HUDEP-2 (cell line): ENCODE results near the gene GCN1.

Source experiments
- DNase-seq, 76 experiments: peaks; one replicate each; lab custom pipeline; 2025; ENCODE audit not compliant: unreplicated experiment in 76 of 76; lab: John Stamatoyannopoulos, UW

Gene GCN1

DNA sequence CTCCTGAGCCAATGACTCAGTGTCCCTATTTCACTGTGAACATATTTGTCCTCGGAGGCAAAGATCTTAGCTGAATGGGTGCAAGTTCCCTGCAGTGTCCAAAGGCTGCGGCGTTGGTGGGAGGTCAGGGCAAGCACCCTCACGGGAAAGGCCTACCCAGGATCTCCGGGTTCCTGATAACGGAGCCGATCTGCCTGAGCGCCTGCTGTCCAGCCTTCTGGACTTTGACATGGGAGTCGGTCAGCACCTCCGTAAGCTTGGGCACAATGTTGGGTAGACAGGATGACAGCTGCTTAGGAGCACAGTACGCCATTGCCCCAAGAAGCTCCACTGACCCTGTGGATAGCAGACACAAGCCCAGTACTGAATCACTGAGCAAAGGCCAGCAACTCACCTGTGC, 46.5 kb downstream of the GCN1 start:
- DNase-seq = no peak

DNA sequence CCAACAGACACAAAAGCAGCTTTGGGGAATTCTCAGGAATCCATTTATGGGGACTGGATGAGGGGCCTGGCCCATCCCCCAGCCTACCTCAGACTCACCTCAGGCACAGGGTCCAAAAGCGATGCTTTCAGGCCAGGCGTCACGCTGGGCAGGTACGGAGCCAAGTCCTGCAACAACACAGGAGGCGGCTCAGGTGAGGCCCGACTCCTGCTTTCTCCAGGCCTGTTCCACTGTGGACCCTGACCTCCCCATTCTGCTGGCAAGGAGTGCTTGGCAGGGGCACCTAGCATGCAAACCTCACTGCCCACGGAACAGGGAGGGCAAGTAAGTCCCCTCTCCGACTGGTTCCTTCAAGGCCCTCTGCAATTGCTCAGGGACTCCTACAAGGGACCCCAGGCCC, 49.4 kb downstream of the GCN1 start:
- no peak for DNase-seq

DNA sequence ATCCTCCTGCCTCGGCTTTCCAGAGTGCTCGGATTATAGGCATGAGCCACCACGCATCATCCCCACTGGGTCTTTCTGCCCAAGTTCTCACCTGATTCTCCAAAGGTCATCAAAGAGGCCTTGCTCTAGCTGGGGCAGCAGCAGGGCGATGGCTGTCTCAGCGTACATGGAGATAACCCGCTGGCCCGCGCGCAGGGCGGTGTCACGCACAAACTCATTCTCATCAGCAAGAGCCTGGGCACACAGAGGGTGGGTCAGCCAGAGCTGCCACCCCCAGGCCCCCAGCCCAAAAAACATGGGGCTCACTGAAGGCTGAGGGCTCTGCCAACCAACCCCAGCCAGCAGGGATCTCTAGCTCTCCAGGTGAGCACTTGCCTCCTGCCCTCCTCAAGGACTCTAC, 50.3 kb downstream of the GCN1 start:
- DNase-seq = no peak

DNA sequence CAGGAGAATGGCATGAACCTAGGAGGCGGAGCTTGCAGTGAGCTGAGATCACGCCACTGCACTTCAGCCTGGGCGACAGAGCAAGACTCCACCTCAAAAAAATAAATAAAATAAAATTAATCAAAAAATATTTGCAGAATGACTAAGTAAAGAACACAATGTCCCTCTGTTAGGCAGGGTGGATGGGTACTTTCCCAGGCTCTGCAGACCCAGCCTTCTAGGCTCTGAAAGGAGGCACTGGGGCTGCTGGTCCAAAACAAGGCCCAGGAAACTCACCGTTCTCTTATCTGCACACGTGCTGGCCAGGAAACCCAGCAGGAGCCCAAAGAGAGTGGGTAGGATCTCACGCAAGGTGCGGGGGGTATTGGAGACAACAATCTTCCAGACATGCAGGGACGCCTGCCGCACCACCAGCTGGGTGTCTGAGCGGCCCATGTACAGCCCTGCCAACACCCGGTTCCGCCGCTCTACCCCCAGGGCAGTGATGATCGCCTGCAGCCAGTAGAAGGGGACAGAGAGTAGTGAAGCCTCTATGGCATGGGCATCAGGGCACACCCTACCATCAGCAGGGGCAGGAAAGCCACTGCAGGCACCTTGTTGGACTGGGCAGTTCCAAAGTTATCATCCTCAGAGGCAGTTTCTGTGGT, 52.2 kb downstream of the GCN1 start:
- no peak for DNase-seq

DNA sequence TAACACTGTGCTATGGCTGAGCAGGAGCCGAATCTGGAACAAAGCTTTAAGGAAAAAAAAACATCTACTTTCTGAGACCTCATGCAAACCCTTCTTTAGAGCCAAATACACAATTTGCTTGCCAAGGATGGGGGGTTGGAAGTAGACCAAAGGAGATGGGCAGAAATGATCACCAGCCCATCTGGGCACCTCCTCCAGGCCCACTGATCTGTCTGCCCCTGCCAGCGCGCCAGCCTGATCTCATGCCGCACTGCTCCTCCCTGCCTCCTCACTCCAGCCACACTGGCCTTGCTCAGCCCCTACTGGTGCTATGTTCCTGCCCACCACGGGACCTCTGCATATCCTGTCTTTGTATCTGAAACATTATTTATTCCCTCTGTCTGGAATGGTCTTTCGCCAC, 53.2 kb downstream of the GCN1 start:
- no peak for DNase-seq

DNA sequence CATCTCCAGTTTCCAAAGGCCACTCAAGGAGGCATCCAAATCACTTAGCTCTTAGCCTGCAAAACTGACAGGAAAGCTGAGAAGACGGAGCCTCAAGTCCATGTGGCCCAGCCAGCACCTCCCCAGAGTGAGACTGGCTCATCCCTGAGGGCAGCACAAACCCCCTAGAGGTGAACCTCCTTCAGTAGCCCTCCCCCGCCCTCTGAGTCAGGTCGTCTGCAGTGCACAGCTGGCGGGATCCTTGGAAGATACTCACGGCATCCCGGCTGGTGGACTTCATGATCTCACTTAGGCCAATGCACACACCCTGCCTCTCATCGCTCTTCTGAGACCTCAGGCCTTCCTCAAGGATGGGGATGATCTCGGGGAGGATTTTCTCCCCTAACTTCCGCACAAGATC, 53.9 kb downstream of the GCN1 start:
- no peak for DNase-seq

DNA sequence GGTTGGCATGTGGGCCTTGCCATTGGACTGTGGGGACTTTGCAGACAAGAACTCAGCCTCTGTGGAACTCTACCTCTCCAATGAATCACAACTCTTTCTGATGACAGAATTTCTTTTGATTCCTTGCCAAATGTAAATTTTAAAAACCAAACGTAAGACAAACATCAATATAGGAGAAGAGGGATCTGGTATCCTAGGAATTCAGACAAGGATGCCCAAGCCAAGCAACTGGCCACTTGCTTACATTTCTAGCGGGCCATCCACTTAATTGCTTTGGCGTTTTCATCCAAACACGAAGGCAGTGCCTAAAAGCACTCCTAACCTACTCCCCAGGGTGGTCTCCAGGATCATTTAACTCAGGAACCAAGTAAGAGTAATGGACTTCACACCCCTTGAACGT, 54.6 kb downstream of the GCN1 start:
- DNase-seq = no peak

DNA sequence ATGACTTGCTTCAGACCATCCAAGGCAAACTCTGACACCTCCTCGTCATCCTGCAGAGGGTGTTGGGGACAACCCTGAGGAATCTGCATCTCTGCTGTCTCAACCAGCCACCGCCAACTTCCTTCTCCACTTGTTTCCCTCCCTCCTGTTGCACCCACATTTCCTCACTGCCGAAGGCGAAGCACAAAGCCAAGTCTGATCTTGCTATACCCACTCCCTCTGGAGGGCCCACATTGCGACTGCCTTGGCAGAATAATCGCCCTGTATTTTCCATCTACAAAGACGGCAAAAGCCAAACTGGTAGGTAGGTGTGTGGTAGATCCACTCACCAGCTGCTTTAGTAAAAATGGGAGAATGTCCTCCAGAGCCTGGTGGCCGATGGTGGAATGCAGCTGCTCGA, 56.1 kb downstream of the GCN1 start:
- DNase-seq = no peak

DNA sequence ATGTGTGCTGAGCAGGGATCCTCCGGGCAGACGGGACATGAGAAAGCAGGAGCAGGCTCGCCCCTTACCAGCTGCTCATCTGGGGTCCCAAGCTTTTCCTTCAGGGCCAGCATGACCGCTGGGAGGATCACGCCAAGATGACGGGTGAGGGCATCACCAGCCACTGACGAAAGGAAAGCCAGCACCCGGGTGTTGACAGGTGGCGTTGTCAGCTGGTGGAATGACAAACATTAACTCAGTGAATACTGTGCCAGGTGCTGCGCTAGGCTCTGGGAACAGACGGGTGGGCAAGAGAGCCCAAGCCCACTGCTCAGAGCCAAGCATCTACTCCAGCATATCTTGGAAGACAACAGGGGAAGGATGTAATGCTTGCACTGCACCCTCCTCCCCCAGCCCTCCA, 56.7 kb downstream of the GCN1 start:
- no peak for DNase-seq

DNA sequence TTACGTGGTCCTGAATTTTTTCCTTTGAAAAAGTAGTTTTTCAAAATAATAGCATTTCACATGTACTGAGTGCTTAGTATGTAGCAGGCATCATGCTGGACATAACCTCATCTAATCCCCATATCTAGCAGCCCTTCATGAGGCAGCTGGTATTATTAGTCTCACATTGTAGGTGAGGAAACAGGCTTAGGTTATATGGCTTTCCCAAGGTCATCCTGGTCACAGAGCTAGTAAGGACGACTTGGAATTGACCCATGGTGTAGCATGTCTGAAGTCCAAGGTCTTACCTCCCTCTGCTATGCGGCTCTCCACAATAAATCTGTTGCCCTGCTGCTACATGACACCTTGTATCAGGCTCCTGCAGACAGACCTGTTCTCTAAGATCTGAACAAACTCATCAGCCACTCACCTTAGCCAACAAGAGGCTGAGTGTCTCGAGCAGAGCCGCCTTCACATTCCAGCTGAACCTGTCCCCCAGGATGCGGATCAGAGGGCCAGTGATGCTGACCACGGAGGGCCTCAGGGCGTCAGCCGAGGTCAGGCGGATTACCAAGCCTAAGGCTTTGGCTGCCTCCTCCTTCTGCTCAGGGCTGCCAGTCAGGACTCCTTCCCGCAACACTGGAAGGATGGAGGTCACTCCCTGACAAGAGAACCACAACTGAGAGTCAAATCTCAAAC, 58.3 kb downstream of the GCN1 start:
- no peak for DNase-seq

DNA sequence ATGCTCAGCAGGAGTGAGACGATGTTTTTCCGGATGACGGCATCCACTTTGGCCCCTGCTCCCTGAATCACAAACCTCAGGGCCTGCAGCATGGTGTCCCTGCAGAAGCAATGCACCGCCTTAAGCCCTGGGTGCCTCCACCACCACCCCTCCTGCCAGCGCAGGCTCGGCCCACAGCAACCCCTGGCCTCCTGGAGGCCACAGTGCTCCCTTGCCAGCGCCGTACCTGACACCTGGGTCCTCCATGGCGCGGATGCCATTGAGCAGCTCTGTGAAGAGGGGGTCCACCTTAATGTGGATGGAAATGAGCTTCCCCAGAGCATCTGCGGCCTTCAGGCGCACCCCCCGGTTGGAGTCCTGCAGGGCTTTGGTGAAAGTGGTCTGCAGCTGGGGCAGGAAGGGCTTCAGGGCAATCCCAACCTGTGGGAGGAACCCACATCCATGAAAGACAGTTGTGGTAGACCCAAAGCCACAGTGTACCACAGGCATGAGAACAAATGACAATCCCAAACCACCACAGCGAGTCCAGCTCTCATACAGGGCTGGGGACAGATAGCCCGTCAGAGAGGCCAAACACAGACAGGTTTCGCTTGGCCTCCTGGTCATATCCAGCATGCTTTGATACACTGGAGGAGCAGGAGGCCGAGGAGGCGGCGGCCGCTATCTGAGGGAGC, 60.1 kb downstream of the GCN1 start:
- peak in 11 of 76 experiments; percentile 8 to 52 (median 24) for DNase-seq

DNA sequence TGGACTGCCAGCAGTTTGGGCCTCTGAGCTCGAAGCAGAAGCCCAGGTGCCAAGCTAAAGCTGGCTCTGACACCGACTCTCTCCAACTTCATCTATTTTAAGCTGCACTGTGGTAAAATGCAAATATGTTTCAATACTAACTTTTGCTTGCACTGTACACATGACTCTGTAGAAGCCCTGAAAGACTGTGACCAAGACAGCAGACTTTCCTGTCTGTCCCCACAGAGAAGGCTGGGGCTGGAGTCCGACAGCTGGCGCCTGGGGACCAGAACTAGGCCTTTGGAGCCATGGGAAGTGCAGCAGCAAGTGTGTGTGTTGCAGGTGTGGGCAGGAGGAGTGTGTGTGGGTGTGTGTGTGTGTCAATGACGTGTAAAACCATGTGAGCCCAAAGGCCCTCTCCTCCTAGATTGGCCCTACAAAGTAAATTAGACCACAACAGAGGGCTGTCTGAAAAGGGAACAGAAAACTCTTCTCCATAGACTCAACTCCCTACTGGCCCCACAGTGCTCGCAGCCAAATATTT, 61.6 kb downstream of the GCN1 start:
- DNase-seq = no peak

DNA sequence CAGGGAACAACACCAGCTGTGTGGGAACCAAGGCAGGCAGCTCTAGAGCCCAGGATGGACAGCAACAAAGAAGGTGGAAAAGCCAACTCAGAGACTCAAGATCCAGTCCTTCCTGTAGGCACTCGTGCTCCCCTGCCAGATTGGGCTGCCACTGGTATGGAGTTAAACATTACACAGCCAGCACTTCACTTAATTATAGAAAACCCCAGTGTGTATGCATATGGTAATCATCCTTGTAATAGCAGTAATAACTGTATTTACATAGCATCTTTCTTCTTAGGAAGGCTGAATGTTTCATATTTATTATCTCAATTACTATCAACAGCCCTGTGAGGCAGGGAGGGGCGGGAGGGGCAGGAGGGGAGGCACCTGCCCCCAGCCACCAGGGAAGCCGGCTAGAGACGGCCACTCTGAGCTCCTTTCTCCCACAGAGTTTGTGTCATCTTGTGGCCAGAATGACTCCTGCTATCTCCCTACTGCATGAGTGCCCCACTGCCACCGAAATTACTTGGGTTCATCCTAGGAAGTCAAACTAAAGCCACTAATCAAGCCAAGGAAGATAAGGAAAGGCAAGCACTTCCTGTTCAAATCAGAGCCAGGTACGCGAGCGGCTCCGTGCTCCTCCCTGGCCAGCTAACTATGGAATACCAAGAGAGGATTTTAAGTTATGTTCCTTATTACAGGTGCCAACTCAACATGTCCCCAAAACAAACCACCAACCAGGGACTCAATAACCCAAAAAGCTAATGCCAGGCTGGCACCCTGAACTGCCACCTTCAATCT, 62.3 kb downstream of the GCN1 start:
- DNase-seq = no peak

DNA sequence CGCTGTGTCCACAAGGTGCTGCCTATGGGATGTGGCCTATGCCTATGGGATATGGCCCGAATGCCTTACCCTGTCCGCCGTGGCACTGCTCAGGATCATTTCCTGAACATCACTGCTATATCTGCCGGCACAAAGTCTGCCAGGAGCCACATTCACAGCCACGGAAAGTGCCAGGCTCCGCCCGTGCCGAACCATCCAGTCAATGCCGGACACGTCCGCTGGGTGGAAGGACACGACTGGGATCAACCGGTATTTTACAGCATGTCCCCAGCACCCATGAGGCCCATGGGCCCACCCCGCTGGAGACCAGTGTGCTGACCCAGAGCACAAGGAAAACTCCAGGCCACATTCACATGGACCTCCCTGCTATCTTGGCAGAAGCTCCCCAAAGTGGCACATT, 63.4 kb downstream of the GCN1 start:
- no peak for DNase-seq

DNA sequence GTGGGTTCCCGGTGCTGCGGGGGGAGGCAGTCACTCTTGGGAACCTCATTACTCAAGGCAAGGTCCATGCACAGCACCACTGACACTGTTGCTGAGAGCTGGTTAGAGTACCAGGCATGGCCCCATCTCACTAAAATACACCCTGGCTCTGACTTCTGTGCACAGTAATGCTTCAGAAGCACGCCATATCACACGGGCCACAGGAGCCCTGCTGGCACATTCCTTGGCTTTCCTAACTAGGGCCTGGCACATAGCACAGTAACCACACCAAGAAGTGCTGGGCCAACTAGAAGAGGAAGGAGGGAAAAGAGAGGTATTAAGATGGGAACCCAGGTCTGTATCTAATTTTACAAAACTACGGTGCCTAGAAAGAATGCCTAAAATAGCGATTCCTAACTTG, 64.5 kb downstream of the GCN1 start:
- DNase-seq = no peak

DNA sequence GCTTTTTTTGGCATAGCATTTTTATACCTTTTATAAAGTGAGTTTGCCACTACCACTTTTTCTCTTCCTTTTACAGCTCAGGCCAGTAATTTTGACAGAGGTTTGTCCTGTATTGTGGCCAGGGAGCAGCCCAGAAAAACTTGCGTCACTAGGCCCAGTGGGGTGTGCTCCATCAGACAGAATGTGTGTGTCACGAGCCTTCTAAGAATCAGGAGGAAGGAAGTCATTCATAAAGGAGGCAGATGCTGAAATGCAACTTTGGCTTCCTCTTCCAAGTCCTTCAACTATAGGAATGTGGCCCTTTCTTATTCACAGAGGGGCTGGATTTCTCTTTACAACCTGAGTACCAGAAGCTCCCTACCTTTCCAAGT, 67.9 kb downstream of the GCN1 start:
- DNase-seq = no peak

DNA sequence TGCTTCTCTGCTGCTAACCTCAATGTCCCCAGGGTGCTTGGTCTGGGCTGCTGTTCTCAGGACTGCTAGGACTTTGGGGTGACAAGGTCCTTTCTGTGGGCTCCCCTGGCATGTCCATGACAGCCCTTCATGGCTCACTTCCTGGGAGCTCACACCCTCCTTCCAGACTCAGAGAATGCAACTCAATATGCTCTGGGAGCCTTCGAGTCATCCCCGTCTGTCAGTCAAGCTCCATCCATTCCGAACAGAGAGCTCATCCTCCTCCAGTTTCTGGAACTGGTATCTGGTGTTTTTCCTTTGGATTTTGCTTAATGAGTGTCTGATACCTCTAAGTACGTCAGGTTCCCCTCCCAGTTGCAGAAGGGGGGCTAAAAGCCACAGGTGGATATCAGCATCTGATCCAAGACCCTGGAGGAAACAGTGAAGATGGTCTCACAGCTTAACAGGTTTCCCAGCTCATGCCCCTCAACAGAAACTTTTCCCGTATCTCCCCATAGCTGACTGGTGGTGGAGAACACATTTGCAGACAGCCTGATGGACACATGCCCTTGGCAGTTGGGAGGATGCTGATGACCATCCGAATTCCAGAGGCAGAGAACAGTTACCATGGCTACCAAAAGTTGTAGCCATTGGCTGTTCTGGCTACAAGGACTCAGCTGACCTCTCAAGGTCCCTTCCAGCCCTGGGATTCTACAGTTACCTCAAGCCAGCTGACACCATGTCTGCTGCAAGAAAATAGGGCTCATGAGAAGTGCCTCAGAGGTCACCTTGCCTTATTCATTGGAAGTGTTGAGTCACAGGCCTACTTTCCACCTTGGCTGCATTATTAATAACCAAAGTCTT, 68.5 kb downstream of the GCN1 start:
- DNase-seq = no peak

DNA sequence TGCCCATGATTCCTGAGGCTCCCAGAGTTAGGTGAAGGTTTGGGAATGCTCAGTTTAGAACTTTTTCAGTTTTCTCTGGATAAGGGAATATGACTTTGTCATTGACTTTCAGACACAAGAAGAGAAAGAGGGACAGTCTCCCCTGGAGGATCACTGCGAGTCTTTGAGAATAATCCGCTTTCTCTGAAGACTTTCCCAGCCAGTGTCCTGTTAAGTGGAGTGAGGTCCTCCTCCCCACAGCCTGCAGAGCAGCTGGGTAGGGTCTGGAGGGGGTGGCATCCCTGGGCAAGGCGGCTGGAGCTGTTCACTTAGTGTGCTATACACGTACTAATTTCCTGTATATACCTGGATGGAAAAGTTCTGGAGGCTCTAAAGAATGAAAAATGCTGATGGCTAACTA, 69.5 kb downstream of the GCN1 start:
- no peak for DNase-seq

DNA sequence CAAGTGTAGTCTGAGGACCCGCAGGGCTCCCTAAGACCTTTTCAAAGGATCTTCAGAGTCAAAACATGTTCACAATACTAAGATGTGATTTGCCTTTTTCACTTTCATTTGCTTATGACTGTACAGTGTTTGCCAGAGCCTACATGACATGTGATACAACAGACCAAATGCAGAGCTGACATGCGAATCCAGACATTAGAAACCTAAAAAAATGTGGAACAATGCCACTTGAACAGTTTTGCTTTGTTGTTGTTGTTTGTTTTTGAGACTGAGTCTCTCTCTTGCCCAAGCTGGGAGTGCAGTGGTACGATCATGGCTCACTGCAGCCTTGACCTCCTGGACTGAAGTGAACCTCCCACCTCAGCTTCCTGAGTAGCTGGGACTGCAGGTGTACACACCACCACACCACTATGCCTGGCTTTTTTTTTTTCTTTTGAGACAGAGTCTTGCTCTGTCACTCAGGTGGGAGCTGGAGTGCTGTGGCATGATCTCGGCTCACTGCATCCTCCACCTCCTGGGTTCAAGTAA, 72.7 kb downstream of the GCN1 start:
- no peak for DNase-seq

DNA sequence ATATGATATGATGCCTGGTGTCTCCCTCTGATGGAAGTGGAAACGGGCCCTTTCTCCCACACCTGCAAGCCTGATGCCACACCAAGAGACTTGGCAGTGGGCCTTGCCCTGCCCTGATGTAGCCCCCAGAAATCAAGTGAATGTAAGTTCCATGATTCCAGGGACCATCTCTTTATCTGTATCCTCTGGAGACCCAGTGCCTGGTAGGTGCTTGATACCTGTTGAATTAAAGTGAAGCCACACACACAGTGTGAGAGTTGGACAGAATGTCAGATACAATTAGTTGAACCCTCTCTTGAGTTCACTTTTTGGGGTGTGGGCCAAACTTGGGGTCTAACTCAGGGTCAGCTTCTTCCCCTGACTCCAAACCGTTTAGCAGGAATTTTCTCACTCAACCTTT, 73.2 kb downstream of the GCN1 start:
- no peak for DNase-seq
